Endothelial cell of umbilical vein (primary cell): ENCODE data around the gene OR2AJ1. TPM values are rescaled to one million over a fixed set of nuclear protein-coding genes. Genes with fewer than 3 reads are reported as not detected.

ENCODE experiments used
- BruUV-seq: library from RNA; stranded (reverse); fragments of 400-500 nt; replicated peaks from 2 replicates; lab custom pipeline; 2021; lab: Mats Ljungman, UMichigan
- CTCF ChIA-PET: fragments of 300-600, 350-600 bp; sonication (Branson Sonifier 250); formaldehyde crosslinking; loops from one replicate; lab custom pipeline; 2021; ENCODE audit warnings: antibody characterized with exemption, inconsistent platforms; lab: Charles Lee
- POLR2A ChIA-PET: fragments of 300-600, 350-600 bp; sonication (Branson Sonifier 250); formaldehyde crosslinking; loops from one replicate; lab custom pipeline; 2021; ENCODE audit warnings: antibody characterized with exemption, inconsistent platforms; lab: Charles Lee
- DNase-seq: peaks from one replicate; pipeline ENCODE4 v3.0.0-alpha.2; 2011; ENCODE audit warnings: low read depth, low spot score
- FAIRE-seq: peaks from 2 replicates; lab custom pipeline; 2011; peaks lifted over from hg19 to GRCh38; lab: Jason Lieb, UNC
- H2AFZ ChIP-seq: 2 replicates; pipeline ENCODE4 v1.6.0; 2012; ENCODE audit warnings: low read depth, low read length, control low read depth, inconsistent platforms
- H3K27ac ChIP-seq: 2 replicates; pipeline ENCODE4 v1.5.1; 2011; ENCODE audit warnings: low read depth, mild to moderate bottlenecking, control low read depth, low read length, moderate library complexity; ENCODE audit not compliant: insufficient read depth
- H3K27me3 ChIP-seq, 2 experiments: 2 replicates each; pipeline versions ENCODE4 v1.6.0 to v1.6.1; 2011; ENCODE audit warnings: low read length in 2 of 2, mixed read lengths in 1 of 2; ENCODE audit not compliant: control insufficient read depth in 2 of 2, insufficient read depth in 2 of 2
- H3K36me3 ChIP-seq, 2 experiments: 2 replicates in 1 of 2; 3 replicates in 1 of 2; pipeline ENCODE4 v1.5.1; 2011; ENCODE audit warnings: low read length in 2 of 2, mild to moderate bottlenecking in 1 of 2, moderate library complexity in 1 of 2; ENCODE audit not compliant: control insufficient read depth in 2 of 2, insufficient read depth in 2 of 2; ENCODE audit errors: extremely low read depth in 1 of 2
- H3K4me1 ChIP-seq: 3 replicates; pipeline ENCODE4 v1.5.1; 2011; ENCODE audit warnings: mild to moderate bottlenecking, low read length; ENCODE audit not compliant: control insufficient read depth, insufficient read depth; ENCODE audit errors: extremely low read depth
- H3K4me2 ChIP-seq: 2 replicates; pipeline ENCODE4 v1.6.1; 2011; ENCODE audit warnings: low read length, control low read depth, mixed read lengths; ENCODE audit not compliant: insufficient read depth
- H3K4me3 ChIP-seq, 3 experiments: fragments of 200-600 bp in 1 of 3; sonication (generic), shearing (Covaris generic) in 1 of 3; replicated peaks in 1 of 3; 2 replicates each; pipeline ENCODE4 v1.5.1; 2011 to 2016; ENCODE audit warnings: control low read depth in 3 of 3, low read length in 3 of 3, mild to moderate bottlenecking in 2 of 3, inconsistent platforms in 1 of 3, low read depth in 1 of 3, moderate library complexity in 1 of 3; ENCODE audit not compliant: insufficient read depth in 1 of 3
- H3K79me2 ChIP-seq: 2 replicates; pipeline ENCODE4 v1.6.0; 2012; ENCODE audit warnings: low read length, inconsistent platforms; ENCODE audit not compliant: control insufficient read depth, insufficient read depth
- H3K9ac ChIP-seq: replicated peaks from 2 replicates; pipeline ENCODE3; 2011; ENCODE audit warnings: low read length, control low read depth; ENCODE audit not compliant: insufficient read depth; ENCODE audit errors: extremely low read depth
- H3K9me1 ChIP-seq: replicated peaks from 3 replicates; pipeline ENCODE4 v1.6.0; 2011; ENCODE audit warnings: mild to moderate bottlenecking, low read length; ENCODE audit not compliant: control insufficient read depth, insufficient read depth; ENCODE audit errors: extremely low read depth
- H3K9me3 ChIP-seq: replicated peaks from 2 replicates; pipeline ENCODE4 v1.5.1; 2012; ENCODE audit warnings: low read length, inconsistent platforms; ENCODE audit not compliant: control insufficient read depth, insufficient read depth
- H4K20me1 ChIP-seq: replicated peaks from 2 replicates; pipeline ENCODE3; 2011; ENCODE audit warnings: mild to moderate bottlenecking, low read length; ENCODE audit not compliant: control insufficient read depth, insufficient read depth; ENCODE audit errors: extremely low read depth
- EZH2 ChIP-seq: IDR thresholded peaks from 2 replicates; pipeline ENCODE4 v1.6.1; 2012; ENCODE audit warnings: borderline replicate concordance, low read depth, mild to moderate bottlenecking, moderate library complexity, low read length, inconsistent platforms; ENCODE audit not compliant: severe bottlenecking
- FOS ChIP-seq: IDR thresholded peaks from 2 replicates; pipeline ENCODE4 v1.6.1; 2011; ENCODE audit warnings: mild to moderate bottlenecking, low read length, moderate library complexity, borderline replicate concordance; ENCODE audit not compliant: insufficient read depth
- GATA2 ChIP-seq: IDR thresholded peaks from 2 replicates; pipeline ENCODE4 v1.7.0; 2011; ENCODE audit warnings: low read depth, mild to moderate bottlenecking, moderate library complexity, mixed read lengths, low read length; ENCODE audit not compliant: insufficient read length, insufficient read depth
- JUN ChIP-seq: IDR thresholded peaks from 2 replicates; pipeline ENCODE4 v1.6.1; 2011; ENCODE audit warnings: borderline replicate concordance, low read depth; ENCODE audit not compliant: insufficient read length, insufficient read depth
- MYC ChIP-seq: IDR thresholded peaks from one replicate; pipeline ENCODE4 v1.6.1; 2011; ENCODE audit warnings: mild to moderate bottlenecking, low read depth, low read length
- POLR2A ChIP-seq: IDR thresholded peaks from 2 replicates; pipeline ENCODE4 v1.6.1; 2012; ENCODE audit warnings: low read depth, mild to moderate bottlenecking, control low read depth, low read length
- POLR2AphosphoS5 ChIP-seq: IDR thresholded peaks from 2 replicates; pipeline ENCODE4 v1.6.1; 2012; ENCODE audit warnings: low read depth, mild to moderate bottlenecking, control low read depth, low read length, moderate library complexity; ENCODE audit not compliant: insufficient read depth
- dilution Hi-C: fragments of 300-500 bp; cut with MboI; formaldehyde crosslinking; loops from one replicate; pipeline ENCODE4 v1.15.0; 2019; ENCODE audit warnings: low sequenced_read_pairs; ENCODE audit not compliant: extremely low pct_ligation_motif_present
- intact Hi-C: fragments of 100-400 bp; cut with micrococcal nuclease; formaldehyde crosslinking; loops from one replicate; pipeline ENCODE4 v1.10.0; 2022
- polyA plus RNA-seq, 4 experiments: library from polyadenylated mRNA; depleted of rRNA in 3 of 4; stranded (reverse) in 3 of 4; unstranded in 1 of 4; fragments of >200 nt; gene quantifications; 2 replicates each; pipeline versions ENCODE4 v1.2.1 to v1.2.3, GENCODE V29; 2011 to 2012; ENCODE audit warnings: missing spikeins in 1 of 4
- total RNA-seq: library from RNA; stranded (reverse); gene quantifications from 2 replicates; pipeline ENCODE4 v1.2.3, GENCODE V29; 2021
- TF ChIP-seq, protein P1 (sequence below): IDR thresholded peaks from 2 replicates; pipeline ENCODE4 v1.6.1; 2011; ENCODE audit not compliant: insufficient read depth, insufficient read length
- TF ChIP-seq, protein P2 (sequence below), 2 donors: IDR thresholded peaks; 1 replicate in 1 of 2; 2 replicates in 1 of 2; pipeline ENCODE4 v1.5.1; 2011; ENCODE audit warnings: low read length in 2 of 2, mild to moderate bottlenecking in 2 of 2, moderate library complexity in 2 of 2, control low read depth in 1 of 2, inconsistent platforms in 1 of 2, low read depth in 1 of 2; ENCODE audit not compliant: insufficient read depth in 1 of 2; ENCODE audit errors: extremely low read depth in 1 of 2

Gene OR2AJ1
- total and polyA plus RNA-seq, 2 donors (not counting 3 experiments of a cell fraction or from before 2014, with no cell fraction given): not detected

DNA sequence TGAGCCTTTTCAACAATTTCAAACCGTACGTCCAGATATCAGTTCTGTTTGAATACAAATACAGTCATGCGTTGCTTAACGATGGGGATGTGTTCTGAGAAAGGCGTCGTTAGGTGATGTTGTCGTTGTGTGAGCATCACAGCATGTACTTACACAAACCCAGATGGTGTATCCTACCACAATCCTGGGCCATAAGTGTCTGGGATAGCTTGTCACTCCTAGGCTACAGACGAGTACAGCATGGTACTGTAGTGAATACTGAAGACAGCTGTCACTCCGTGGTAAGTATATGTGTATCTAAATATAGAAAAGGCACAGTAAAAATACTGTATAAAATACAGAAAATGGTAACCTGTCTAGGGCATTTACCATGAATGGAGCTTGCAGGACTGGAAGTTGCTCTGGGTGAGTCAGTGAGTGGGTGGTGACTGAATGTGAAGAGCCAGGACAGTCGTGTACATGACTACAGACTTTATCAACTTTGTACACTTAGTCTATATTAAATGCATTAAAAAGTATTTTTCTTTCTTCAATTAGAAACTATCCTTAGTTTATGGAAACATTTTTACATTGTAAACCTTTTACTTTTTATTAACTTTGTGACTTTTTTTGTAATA is 39.8 kb upstream of the OR2AJ1 start:
- Histone ChIP-seq H2AFZ (no peak overlapping the region), H3K36me3 (no peaks in the 10 kb centered on the region), H3K27ac (no peak overlapping the region), H3K9me3 (peaks cover 4% of the 10 kb centered on the region), H4K20me1 (no peaks in the 10 kb centered on the region), H3K79me2 (no peaks in the 10 kb centered on the region), H3K9ac (no peak overlapping the region), H3K4me1 (no peaks in the 10 kb centered on the region), H3K4me3 (no peak overlapping the region), H3K27me3 (no peaks in the 10 kb centered on the region), H3K9me1 (no peaks in the 10 kb centered on the region), H3K4me2 (no peak overlapping the region)
- DNase-seq (no peak), FAIRE-seq (no peak)
- dilution Hi-C loops (no loop called here), intact Hi-C loops (no loop called here)
- no TSS peak for BruUV-seq
- TF ChIP-seq FOS: no peak
- no peak for TF ChIP-seq GATA2
- TF ChIP-seq, protein P1, sequence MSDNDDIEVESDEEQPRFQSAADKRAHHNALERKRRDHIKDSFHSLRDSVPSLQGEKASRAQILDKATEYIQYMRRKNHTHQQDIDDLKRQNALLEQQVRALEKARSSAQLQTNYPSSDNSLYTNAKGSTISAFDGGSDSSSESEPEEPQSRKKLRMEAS: no peak
- no peak for TF ChIP-seq POLR2A
- TF ChIP-seq, protein P2, sequence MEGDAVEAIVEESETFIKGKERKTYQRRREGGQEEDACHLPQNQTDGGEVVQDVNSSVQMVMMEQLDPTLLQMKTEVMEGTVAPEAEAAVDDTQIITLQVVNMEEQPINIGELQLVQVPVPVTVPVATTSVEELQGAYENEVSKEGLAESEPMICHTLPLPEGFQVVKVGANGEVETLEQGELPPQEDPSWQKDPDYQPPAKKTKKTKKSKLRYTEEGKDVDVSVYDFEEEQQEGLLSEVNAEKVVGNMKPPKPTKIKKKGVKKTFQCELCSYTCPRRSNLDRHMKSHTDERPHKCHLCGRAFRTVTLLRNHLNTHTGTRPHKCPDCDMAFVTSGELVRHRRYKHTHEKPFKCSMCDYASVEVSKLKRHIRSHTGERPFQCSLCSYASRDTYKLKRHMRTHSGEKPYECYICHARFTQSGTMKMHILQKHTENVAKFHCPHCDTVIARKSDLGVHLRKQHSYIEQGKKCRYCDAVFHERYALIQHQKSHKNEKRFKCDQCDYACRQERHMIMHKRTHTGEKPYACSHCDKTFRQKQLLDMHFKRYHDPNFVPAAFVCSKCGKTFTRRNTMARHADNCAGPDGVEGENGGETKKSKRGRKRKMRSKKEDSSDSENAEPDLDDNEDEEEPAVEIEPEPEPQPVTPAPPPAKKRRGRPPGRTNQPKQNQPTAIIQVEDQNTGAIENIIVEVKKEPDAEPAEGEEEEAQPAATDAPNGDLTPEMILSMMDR (IDR thresholded peaks at IDR 0.05; ENCODE audit: extremely low read depth in 1 of 2, insufficient read depth in 1 of 2, low read depth in 1 of 2, low read length in 2 of 2): no peak
- no peak for TF ChIP-seq JUN
- TF ChIP-seq MYC: no peak
- TF ChIP-seq POLR2AphosphoS5: no peak
- no peak for TF ChIP-seq EZH2
- CTCF ChIA-PET: no interaction called here
- POLR2A ChIA-PET: no interaction called here
